ENCODE measurements around the gene CHST9. TPM values are rescaled to one million over a fixed set of nuclear protein-coding genes. Genes with fewer than 3 reads are reported as not detected.

CHST9 gene
- total and polyA plus RNA-seq, 2 experiments from 2014 or later, result 9.8 to 32.7 TPM

GRCh38 chr18:27118973-27119372 is 66.1 kb downstream of the CHST9 start:
- 81% methylated on average over 3 of the region's 3 CpGs for whole genome bisulfite sequencing (ENCODE audit: low lambda C conversion rate, missing lambda C conversion rate)
- Histone ChIP-seq H3K36me3 (replicated peaks; ENCODE audit: insufficient read depth, low read depth) (no peaks in the 10 kb centered on the region), H3K27ac (no peak overlapping the region), H3K4me3 (no peak overlapping the region), H2AFZ (no peak overlapping the region), H3K9me3 (ENCODE audit: low read depth) (no peaks in the 10 kb centered on the region), H3K9me2 (replicated peaks; ENCODE audit: insufficient read depth) (no peaks in the 10 kb centered on the region), H3K27me3 (no peaks in the 10 kb centered on the region), H3K4me1 (ENCODE audit: insufficient read depth) (no peaks in the 10 kb centered on the region), H3K4me2 (no peak overlapping the region), H3K79me2 (no peaks in the 10 kb centered on the region), H4K20me1 (ENCODE audit: insufficient read depth, poor library complexity, severe bottlenecking) (no peaks in the 10 kb centered on the region)
- TF ChIP-seq EZH2 (IDR thresholded peaks at IDR 0.05; ENCODE audit: borderline replicate concordance) (no peak), EZH2phosphoT487 (IDR thresholded peaks at IDR 0.05; ENCODE audit: low read depth, severe bottlenecking, unreplicated experiment) (no peak), CTCF (IDR thresholded peaks at IDR 0.05; ENCODE audit: poor library complexity) (no peak)
- DNase-seq (ENCODE audit: low spot score), result no peak

GRCh38 chr18:27114842-27115241 is 70.3 kb downstream of the CHST9 start:
- no peaks in the 10 kb centered on the region for H3K9me2 ChIP-seq (replicated peaks; ENCODE audit: insufficient read depth)
- H3K4me1 ChIP-seq (ENCODE audit: insufficient read depth), result no peaks in the 10 kb centered on the region
- H3K27me3 ChIP-seq, result no peaks in the 10 kb centered on the region
- TF ChIP-seq EZH2 (IDR thresholded peaks at IDR 0.05; ENCODE audit: borderline replicate concordance), result no peak
- no peak for TF ChIP-seq CTCF (IDR thresholded peaks at IDR 0.05; ENCODE audit: poor library complexity)
- TF ChIP-seq EZH2phosphoT487 (IDR thresholded peaks at IDR 0.05; ENCODE audit: low read depth, severe bottlenecking, unreplicated experiment), result no peak
- 64% methylated on average over 3 of the region's 3 CpGs for WGBS (ENCODE audit: low lambda C conversion rate, missing lambda C conversion rate)
- H2AFZ ChIP-seq, result no peak overlapping the region
- no peak overlapping the region for H3K4me2 ChIP-seq
- H3K79me2 ChIP-seq, result no peaks in the 10 kb centered on the region
- no peaks in the 10 kb centered on the region for H3K36me3 ChIP-seq (replicated peaks; ENCODE audit: insufficient read depth, low read depth)
- no peak for DNase-seq (ENCODE audit: low spot score)
- no peaks in the 10 kb centered on the region for H4K20me1 ChIP-seq (ENCODE audit: insufficient read depth, poor library complexity, severe bottlenecking)
- no peak overlapping the region for H3K27ac ChIP-seq
- H3K4me3 ChIP-seq, result no peak overlapping the region
- no peaks in the 10 kb centered on the region for H3K9me3 ChIP-seq (ENCODE audit: low read depth)

DNA sequence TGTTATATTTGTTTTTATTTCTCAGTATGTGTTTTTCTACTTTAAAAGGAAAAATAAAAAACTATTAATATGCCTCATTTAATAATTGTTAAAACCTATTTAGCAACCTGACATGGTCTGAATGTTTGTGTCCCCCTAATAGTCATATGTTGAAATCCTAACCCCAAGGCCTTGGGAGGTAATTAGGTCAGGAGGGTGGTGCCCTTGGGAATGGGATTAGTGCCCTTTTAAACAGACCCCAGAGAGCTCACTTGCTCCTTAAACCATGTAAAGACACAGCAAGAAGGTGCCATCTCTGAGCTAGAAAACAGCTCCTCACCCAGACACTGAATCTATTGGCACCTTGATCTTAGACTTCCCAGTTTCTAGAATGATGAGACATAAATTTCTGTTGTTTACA is 71.8 kb downstream of the CHST9 start:
- Histone ChIP-seq H3K4me2 (no peak overlapping the region), H4K20me1 (ENCODE audit: insufficient read depth, poor library complexity, severe bottlenecking) (no peaks in the 10 kb centered on the region), H3K9me2 (replicated peaks; ENCODE audit: insufficient read depth) (no peaks in the 10 kb centered on the region), H2AFZ (no peak overlapping the region), H3K4me1 (ENCODE audit: insufficient read depth) (no peaks in the 10 kb centered on the region), H3K79me2 (no peaks in the 10 kb centered on the region), H3K27me3 (no peaks in the 10 kb centered on the region), H3K27ac (no peak overlapping the region), H3K36me3 (replicated peaks; ENCODE audit: insufficient read depth, low read depth) (no peaks in the 10 kb centered on the region), H3K9me3 (ENCODE audit: low read depth) (no peaks in the 10 kb centered on the region), H3K4me3 (no peak overlapping the region)
- no peak for TF ChIP-seq EZH2 (IDR thresholded peaks at IDR 0.05; ENCODE audit: borderline replicate concordance)
- TF ChIP-seq CTCF (IDR thresholded peaks at IDR 0.05; ENCODE audit: poor library complexity), result no peak
- no peak for TF ChIP-seq EZH2phosphoT487 (IDR thresholded peaks at IDR 0.05; ENCODE audit: low read depth, severe bottlenecking, unreplicated experiment)
- no peak for DNase-seq (ENCODE audit: low spot score)

DNA sequence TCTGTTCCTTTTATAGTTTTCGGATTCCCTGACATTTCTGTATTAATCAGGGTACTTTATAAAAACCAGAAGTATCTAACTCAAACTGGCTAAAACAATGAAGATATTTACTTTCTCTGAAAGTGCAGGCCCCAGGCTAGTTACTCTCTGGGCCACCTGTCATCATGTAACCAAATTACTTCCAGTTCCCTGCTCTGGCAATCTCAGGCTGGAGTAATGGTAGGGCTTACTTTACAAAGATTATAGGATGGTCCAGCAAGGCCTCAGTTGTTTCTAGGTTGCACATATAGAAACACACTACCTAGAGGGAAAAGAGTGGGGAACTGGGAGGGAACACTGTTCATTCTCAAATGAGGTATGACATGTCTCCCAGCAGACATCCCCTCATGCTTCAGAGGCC is 74.8 kb downstream of the CHST9 start:
- no peak overlapping the region for H2AFZ ChIP-seq
- H3K4me1 ChIP-seq (ENCODE audit: insufficient read depth), result no peaks in the 10 kb centered on the region

More for the DNA sequence above, 74.8 kb downstream of the CHST9 start:
- Histone ChIP-seq H3K36me3 (replicated peaks; ENCODE audit: insufficient read depth, low read depth) (no peaks in the 10 kb centered on the region), H3K4me3 (no peak overlapping the region), H3K27me3 (no peaks in the 10 kb centered on the region), H3K4me2 (no peak overlapping the region), H3K9me2 (replicated peaks; ENCODE audit: insufficient read depth) (no peaks in the 10 kb centered on the region), H4K20me1 (ENCODE audit: insufficient read depth, poor library complexity, severe bottlenecking) (no peaks in the 10 kb centered on the region), H3K9me3 (ENCODE audit: low read depth) (no peaks in the 10 kb centered on the region), H3K27ac (no peak overlapping the region), H3K79me2 (no peaks in the 10 kb centered on the region)
- WGBS (ENCODE audit: low lambda C conversion rate, missing lambda C conversion rate), result 71% methylated on average over 1 of the region's 1 CpG
- TF ChIP-seq EZH2phosphoT487 (IDR thresholded peaks at IDR 0.05; ENCODE audit: low read depth, severe bottlenecking, unreplicated experiment) (no peak), EZH2 (IDR thresholded peaks at IDR 0.05; ENCODE audit: borderline replicate concordance) (no peak), CTCF (IDR thresholded peaks at IDR 0.05; ENCODE audit: poor library complexity) (no peak)
- no peak for DNase-seq (ENCODE audit: low spot score)

All from hepatocyte (in vitro differentiated cells).